HL-60 (cell line): ENCODE results near the gene CSNK1G2.

ENCODE experiments used
- GABPA ChIP-seq: IDR thresholded peaks from 2 replicates; pipeline ENCODE4 v1.6.1; 2012; ENCODE audit warnings: low read depth
- TF ChIP-seq, protein P1 (sequence below): IDR thresholded peaks from one replicate; pipeline ENCODE4 v1.5.1; 2011; ENCODE audit warnings: low read length, control low read depth, inconsistent platforms; ENCODE audit not compliant: insufficient read depth

DNA sequence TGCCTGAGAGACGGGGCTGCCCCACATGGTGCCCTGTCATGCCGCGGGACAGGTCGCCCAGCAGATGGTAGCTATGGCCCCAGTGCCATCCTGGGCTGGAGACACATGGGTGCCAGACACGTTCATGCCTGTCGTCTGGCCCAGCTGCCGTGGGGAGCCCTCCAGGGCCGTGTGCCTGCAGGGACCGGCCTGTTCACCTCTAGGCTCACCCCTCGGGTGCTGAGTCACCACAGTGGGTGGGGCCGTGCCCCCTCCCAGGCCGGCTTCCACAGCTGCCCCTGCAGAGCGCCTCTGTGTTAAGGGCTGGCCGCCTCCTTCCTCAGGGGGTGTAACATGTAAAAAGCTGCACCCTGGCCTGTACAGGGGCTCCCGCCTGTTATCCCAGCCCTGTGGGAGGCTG lies 36.1 kb downstream of the CSNK1G2 start:
- TF ChIP-seq, protein P1, sequence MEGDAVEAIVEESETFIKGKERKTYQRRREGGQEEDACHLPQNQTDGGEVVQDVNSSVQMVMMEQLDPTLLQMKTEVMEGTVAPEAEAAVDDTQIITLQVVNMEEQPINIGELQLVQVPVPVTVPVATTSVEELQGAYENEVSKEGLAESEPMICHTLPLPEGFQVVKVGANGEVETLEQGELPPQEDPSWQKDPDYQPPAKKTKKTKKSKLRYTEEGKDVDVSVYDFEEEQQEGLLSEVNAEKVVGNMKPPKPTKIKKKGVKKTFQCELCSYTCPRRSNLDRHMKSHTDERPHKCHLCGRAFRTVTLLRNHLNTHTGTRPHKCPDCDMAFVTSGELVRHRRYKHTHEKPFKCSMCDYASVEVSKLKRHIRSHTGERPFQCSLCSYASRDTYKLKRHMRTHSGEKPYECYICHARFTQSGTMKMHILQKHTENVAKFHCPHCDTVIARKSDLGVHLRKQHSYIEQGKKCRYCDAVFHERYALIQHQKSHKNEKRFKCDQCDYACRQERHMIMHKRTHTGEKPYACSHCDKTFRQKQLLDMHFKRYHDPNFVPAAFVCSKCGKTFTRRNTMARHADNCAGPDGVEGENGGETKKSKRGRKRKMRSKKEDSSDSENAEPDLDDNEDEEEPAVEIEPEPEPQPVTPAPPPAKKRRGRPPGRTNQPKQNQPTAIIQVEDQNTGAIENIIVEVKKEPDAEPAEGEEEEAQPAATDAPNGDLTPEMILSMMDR, result no peak
- no peak for TF ChIP-seq GABPA
